OCI-LY3 (cell line): ENCODE results near the gene TP53INP2.

Experiments used
- H2AFZ ChIP-seq: fragments of 200-600, 300-600 bp; shearing (Covaris generic); 2 replicates; pipeline ENCODE4 v1.6.0; 2014; ENCODE audit warnings: antibody characterized with exemption, low read depth, low read length
- H3K27ac ChIP-seq: fragments of 200-600, 300-600 bp; sonication (generic); 2 replicates; pipeline ENCODE4 v1.5.1; 2014; ENCODE audit warnings: mild to moderate bottlenecking, low read length, moderate library complexity, mixed read lengths
- H3K27me3 ChIP-seq: fragments of 200-600, 300-600 bp; sonication (generic); 2 replicates; pipeline ENCODE4 v1.6.1; 2014; ENCODE audit warnings: low read depth, low read length, mixed read lengths
- H3K36me3 ChIP-seq: fragments of 200-600, 300-600 bp; sonication (generic); replicated peaks from 2 replicates; pipeline ENCODE3; 2014; ENCODE audit warnings: low read depth, low read length, mixed read lengths
- H3K4me1 ChIP-seq: fragments of 300-600, 200-600 bp; sonication (generic); 2 replicates; pipeline ENCODE4 v1.6.1; 2014; ENCODE audit warnings: low read length, mixed read lengths
- H3K4me2 ChIP-seq: fragments of 200-600, 300-600 bp; sonication (generic); 2 replicates; pipeline ENCODE4 v1.6.1; 2014; ENCODE audit warnings: low read length, mixed read lengths
- H3K4me3 ChIP-seq: fragments of 300-600, 200-600 bp; sonication (generic); 2 replicates; pipeline ENCODE4 v1.5.1; 2014; ENCODE audit warnings: antibody characterized with exemption, mild to moderate bottlenecking, low read length, moderate library complexity
- H3K79me2 ChIP-seq: fragments of 300-600, 200-600 bp; shearing (Covaris generic); 2 replicates; pipeline ENCODE4 v1.6.1; 2014; ENCODE audit warnings: mild to moderate bottlenecking, low read length, mixed read lengths
- H3K9ac ChIP-seq: fragments of 300-600, 200-600 bp; shearing (Covaris generic); 2 replicates; pipeline ENCODE4 v1.6.0; 2014; ENCODE audit warnings: mild to moderate bottlenecking, low read length, moderate library complexity
- H3K9me3 ChIP-seq: fragments of 200-600, 300-600 bp; shearing (Covaris generic); 2 replicates; pipeline ENCODE4 v1.6.1; 2014; ENCODE audit warnings: low read length, mixed read lengths; ENCODE audit not compliant: insufficient read depth
- H4K20me1 ChIP-seq: fragments of 200-600, 300-600 bp; sonication (generic); 2 replicates; pipeline ENCODE4 v1.6.1; 2016; ENCODE audit warnings: low read length, mixed read lengths; ENCODE audit not compliant: insufficient read depth
- EZH2phosphoT487 ChIP-seq: fragments of 200-600 bp; shearing (Covaris generic); IDR thresholded peaks from 2 replicates; pipeline ENCODE4 v1.6.1; 2018; ENCODE audit warnings: antibody characterized with exemption, mixed run types, low read depth
- TF ChIP-seq, protein P1 (sequence below): fragments of 200-600, 300-600 bp; sonication (generic); IDR thresholded peaks from 2 replicates; pipeline ENCODE4 v1.5.1; 2014; ENCODE audit warnings: antibody characterized with exemption, low read length, low read depth

Gene TP53INP2

DNA sequence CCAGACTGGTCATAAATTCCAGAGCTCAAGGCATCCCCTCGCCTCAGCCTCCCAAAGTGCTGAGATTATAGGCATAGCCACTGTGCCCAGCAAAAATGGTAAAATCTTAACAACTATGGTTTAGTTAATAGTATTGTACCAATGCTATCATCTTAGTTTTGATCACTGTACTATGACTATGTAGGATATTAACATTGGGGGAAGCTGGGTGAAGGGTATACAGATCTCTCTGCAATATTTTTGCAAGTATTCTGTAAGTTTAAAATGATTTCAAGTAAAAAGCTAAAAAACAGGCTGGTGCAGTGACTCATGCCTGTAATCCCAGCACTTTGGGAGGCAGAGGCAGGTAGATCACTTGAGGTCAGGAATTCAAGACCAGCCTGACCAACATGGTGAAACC, 35.0 kb upstream of the TP53INP2 start:
- H3K36me3 ChIP-seq, result no peaks in the 10 kb centered on the region
- no peaks in the 10 kb centered on the region for H4K20me1 ChIP-seq
- H3K27me3 ChIP-seq, result no peaks in the 10 kb centered on the region
- H3K4me2 ChIP-seq, result no peak overlapping the region
- no peak for TF ChIP-seq EZH2phosphoT487
- TF ChIP-seq, protein P1, sequence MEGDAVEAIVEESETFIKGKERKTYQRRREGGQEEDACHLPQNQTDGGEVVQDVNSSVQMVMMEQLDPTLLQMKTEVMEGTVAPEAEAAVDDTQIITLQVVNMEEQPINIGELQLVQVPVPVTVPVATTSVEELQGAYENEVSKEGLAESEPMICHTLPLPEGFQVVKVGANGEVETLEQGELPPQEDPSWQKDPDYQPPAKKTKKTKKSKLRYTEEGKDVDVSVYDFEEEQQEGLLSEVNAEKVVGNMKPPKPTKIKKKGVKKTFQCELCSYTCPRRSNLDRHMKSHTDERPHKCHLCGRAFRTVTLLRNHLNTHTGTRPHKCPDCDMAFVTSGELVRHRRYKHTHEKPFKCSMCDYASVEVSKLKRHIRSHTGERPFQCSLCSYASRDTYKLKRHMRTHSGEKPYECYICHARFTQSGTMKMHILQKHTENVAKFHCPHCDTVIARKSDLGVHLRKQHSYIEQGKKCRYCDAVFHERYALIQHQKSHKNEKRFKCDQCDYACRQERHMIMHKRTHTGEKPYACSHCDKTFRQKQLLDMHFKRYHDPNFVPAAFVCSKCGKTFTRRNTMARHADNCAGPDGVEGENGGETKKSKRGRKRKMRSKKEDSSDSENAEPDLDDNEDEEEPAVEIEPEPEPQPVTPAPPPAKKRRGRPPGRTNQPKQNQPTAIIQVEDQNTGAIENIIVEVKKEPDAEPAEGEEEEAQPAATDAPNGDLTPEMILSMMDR, result no peak
- no peak overlapping the region for H3K27ac ChIP-seq
- H3K9ac ChIP-seq, result no peak overlapping the region
- H3K79me2 ChIP-seq, result peaks cover 18% of the 10 kb centered on the region
- no peak overlapping the region for H3K4me3 ChIP-seq
- H2AFZ ChIP-seq, result no peak overlapping the region
- H3K9me3 ChIP-seq, result no peaks in the 10 kb centered on the region
- no peaks in the 10 kb centered on the region for H3K4me1 ChIP-seq

GRCh38 chr20:34673412-34673811, 30.7 kb upstream of the TP53INP2 start:
- Histone ChIP-seq H3K27ac (no peak overlapping the region), H2AFZ (no peak overlapping the region), H3K4me1 (peaks cover 12% of the 10 kb centered on the region), H3K9me3 (no peaks in the 10 kb centered on the region), H3K4me3 (no peak overlapping the region), H3K36me3 (no peaks in the 10 kb centered on the region), H3K79me2 (peaks cover 33% of the 10 kb centered on the region), H4K20me1 (no peaks in the 10 kb centered on the region), H3K9ac (no peak overlapping the region), H3K4me2 (no peak overlapping the region), H3K27me3 (no peaks in the 10 kb centered on the region)
- TF ChIP-seq, protein P1, result no peak
- TF ChIP-seq EZH2phosphoT487, result no peak

- Histone ChIP-seq H2AFZ (no peak overlapping the region), H4K20me1 (no peaks in the 10 kb centered on the region), H3K4me2 (peak overlapping the region; percentile 84), H3K27me3 (no peaks in the 10 kb centered on the region), H3K4me1 (peaks cover 16% of the 10 kb centered on the region), H3K36me3 (no peaks in the 10 kb centered on the region), H3K79me2 (peaks cover 29% of the 10 kb centered on the region), H3K9me3 (no peaks in the 10 kb centered on the region), H3K27ac (no peak overlapping the region), H3K4me3 (peak overlapping the region; percentile 81), H3K9ac (no peak overlapping the region)
- TF ChIP-seq EZH2phosphoT487, result no peak
- TF ChIP-seq, protein P1, result no peak
Observed at GRCh38 chr20:34675561-34675960, 28.6 kb upstream of the TP53INP2 start.

DNA sequence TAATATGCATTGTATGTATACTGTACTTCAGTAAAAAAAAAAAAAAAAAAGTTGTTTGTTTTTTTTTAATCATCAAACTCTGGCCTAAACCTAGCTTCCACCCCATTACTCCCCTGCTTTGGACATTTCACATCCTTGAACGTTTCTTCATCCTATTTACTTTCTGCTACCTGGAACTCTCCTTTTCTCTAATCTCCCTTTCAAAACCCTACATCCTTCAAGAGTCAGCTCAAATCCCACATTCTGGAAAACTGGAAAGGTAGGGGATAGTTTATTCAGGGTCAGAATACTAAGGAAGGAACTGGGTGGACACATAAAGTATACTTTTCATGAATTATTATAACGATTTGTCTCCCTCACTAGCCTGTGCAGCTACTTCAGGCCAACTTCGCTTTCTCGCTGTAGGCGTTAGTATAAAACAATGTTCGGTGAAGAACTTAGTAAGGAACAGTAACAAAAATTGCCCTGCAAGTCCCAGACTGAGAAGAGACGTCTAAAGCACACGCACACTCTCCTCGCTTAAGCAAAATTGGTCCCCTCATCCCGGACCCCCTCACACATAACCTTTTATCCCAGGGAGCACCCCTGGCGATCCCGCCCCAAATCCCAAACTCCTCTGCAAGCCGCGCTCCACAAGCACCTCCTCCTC, 28.0 kb upstream of the TP53INP2 start:
- Histone ChIP-seq H2AFZ (0 out of 2 replicates have a peak overlapping the region, but pooled peaks have one; percentile 33), H3K4me3 (peak overlapping the region; percentile 81), H3K4me2 (peak overlapping the region; percentile 84), H4K20me1 (no peaks in the 10 kb centered on the region), H3K4me1 (peaks cover 21% of the 10 kb centered on the region), H3K79me2 (peaks cover 29% of the 10 kb centered on the region), H3K9ac (peak overlapping the region; percentile 72), H3K36me3 (no peaks in the 10 kb centered on the region), H3K9me3 (no peaks in the 10 kb centered on the region), H3K27ac (no peak overlapping the region), H3K27me3 (no peaks in the 10 kb centered on the region)
- TF ChIP-seq, protein P1, result no peak
- TF ChIP-seq EZH2phosphoT487, result no peak
